HG03196 (cell line): ENCODE data around the gene NETO2.
"Not testable (repeated sequence)": the region's sequence is repeated elsewhere in the genome, so short reads cannot be mapped to it uniquely, and the experiment has no call there.

Experiments used
- ATAC-seq: cut with Tn5 transposase; IDR thresholded peaks from one replicate; pipeline ENCODE4 v1.9.1; 2021; ENCODE audit not compliant: unreplicated experiment

Gene NETO2

GRCh38 chr16:47143677-47144558, at the start of gene NETO2:
Gene NETO2 (minus strand): TSS chr16:47143945. CDS start chr16:47143612, 333 bp downstream.
- ATAC-seq = peak; percentile 44

GRCh38 chr16:47182318-47182717, 38.6 kb upstream of the NETO2 start:
- ATAC-seq = no peak

- not testable (repeated sequence) for ATAC-seq
These were observed 37.3 kb upstream of the NETO2 start for GRCh38 chr16:47181066-47181465.

- ATAC-seq = no peak
These were observed 36.3 kb upstream of the NETO2 start for GRCh38 chr16:47180073-47180472.

- no peak for ATAC-seq
These were observed 31.4 kb upstream of the NETO2 start for GRCh38 chr16:47175152-47175551.

GRCh38 chr16:47162670-47163420, 19.1 kb upstream of the NETO2 start:
- ATAC-seq = no peak

GRCh38 chr16:47161464-47161863, 17.7 kb upstream of the NETO2 start:
- no peak for ATAC-seq

- no peak for ATAC-seq
These were observed 16.7 kb upstream of the NETO2 start for GRCh38 chr16:47160422-47160821.

- no peak for ATAC-seq
These were observed 15.2 kb upstream of the NETO2 start for GRCh38 chr16:47158992-47159391.

GRCh38 chr16:47156680-47157215, 13.0 kb upstream of the NETO2 start:
- no peak for ATAC-seq

- ATAC-seq = not testable (repeated sequence)
These were observed 8.8 kb upstream of the NETO2 start for GRCh38 chr16:47152501-47152900.

- ATAC-seq = no peak
These were observed 6.3 kb upstream of the NETO2 start for GRCh38 chr16:47150067-47150466.

- no peak for ATAC-seq
These were observed 773 bp upstream of the NETO2 start for GRCh38 chr16:47144559-47144877.

- ATAC-seq = peak; percentile 59
These were observed 696 bp downstream of the NETO2 start for GRCh38 chr16:47142821-47143676.

- ATAC-seq = no peak
These were observed 1.3 kb downstream of the NETO2 start for GRCh38 chr16:47142486-47142820.

GRCh38 chr16:47141773-47142485, 1.8 kb downstream of the NETO2 start:
- ATAC-seq = peak; percentile 59

GRCh38 chr16:47140686-47141085, 3.1 kb downstream of the NETO2 start:
- ATAC-seq = no peak

- ATAC-seq = no peak
These were observed 4.1 kb downstream of the NETO2 start for GRCh38 chr16:47139561-47140185.

GRCh38 chr16:47137925-47138324, 5.8 kb downstream of the NETO2 start:
- not testable (repeated sequence) for ATAC-seq
